ENCODE data around the gene DDX6. TPM values are rescaled to one million over a fixed set of nuclear protein-coding genes. Genes with fewer than 3 reads are reported as not detected.

Gene DDX6
- total and polyA plus RNA-seq, 10 of the 15 experiments (the other 5 are each of a cell fraction or from before 2014, with no cell fraction given), result 6.6 to 119 (median 48.8) TPM

DNA sequence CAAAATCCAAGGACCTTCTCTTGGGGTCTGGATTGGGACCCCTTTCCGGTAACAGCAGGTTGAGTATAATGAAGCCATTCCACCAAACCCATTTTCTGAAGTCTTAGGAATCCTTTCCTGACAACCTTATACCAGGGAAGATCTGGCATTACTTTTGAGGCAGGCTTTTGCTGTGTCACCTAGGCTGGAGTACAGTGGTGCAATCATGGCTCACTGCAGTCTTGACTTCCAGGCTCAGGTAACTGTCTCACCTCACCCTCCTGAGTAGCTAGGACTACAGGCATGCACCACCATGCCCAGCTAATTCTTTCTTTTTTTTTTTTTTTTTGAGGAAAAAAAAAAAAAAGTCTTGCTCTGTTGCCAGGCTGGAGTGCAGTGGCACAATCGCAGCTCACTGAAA, 55.8 kb downstream of the DDX6 start:
- H3K9ac ChIP-seq (ENCODE audit: control insufficient read depth, insufficient read depth, low read length), result no peak overlapping the region

DNA sequence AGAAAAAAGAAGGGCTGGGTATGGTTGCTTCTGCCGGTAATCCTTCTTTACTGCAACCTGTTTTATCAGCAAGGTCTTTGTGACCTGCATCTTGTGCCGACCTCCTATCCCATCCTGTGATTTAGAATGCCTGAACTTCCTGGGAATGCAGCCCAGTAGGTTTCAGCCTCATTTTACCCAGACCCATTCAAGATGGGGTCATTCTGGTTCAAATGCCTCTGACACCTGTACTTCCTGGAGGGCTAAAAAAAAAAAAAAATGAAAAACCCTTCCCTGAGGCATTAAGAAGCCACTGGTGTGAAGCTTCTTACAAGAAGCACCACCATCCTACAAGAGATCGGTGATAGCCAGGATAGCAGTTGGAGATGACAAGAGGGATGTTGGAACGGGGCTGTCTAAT, 56.9 kb downstream of the DDX6 start:
- POLR2A ChIA-PET, result no interaction called here
- Histone ChIP-seq H3K36me3 (ENCODE audit: control insufficient read depth in 2 of 2, insufficient read depth in 2 of 2, low read length in 1 of 2) (no peaks in the 10 kb centered on the region), H3K79me2 (ENCODE audit: control insufficient read depth, insufficient read depth, low read length) (no peaks in the 10 kb centered on the region), H3K9ac (ENCODE audit: control insufficient read depth, insufficient read depth, low read length) (no peak overlapping the region), H2AFZ (ENCODE audit: control insufficient read depth, low read depth, low read length) (no peak overlapping the region), H3K4me2 (ENCODE audit: control insufficient read depth, insufficient read depth) (no peak overlapping the region), H3K27ac (ENCODE audit: control insufficient read depth, insufficient read depth) (no peak overlapping the region), H3K27me3 (replicated peaks in 1 of 2; ENCODE audit: control insufficient read depth in 2 of 2, insufficient read depth in 2 of 2, low read length in 1 of 2) (no peaks in the 10 kb centered on the region), H3K4me1 (ENCODE audit: control insufficient read depth, insufficient read depth, low read length) (no peaks in the 10 kb centered on the region), H4K20me1 (ENCODE audit: control insufficient read depth, insufficient read depth) (no peaks in the 10 kb centered on the region), H3K4me3 (no peak overlapping the region), H3K9me3 (replicated peaks; ENCODE audit: control insufficient read depth, insufficient read depth, low read length) (no peaks in the 10 kb centered on the region; the same call in 2 of the 3 replicates)
- TF ChIP-seq HDAC2 (IDR thresholded peaks at IDR 0.05), result no peak
- no peak for TF ChIP-seq TCF12 (IDR thresholded peaks at IDR 0.05; ENCODE audit: low read depth, low read length)
- TF ChIP-seq TBL1XR1 (IDR thresholded peaks at IDR 0.05; ENCODE audit: low read depth, low read length), result no peak
- TF ChIP-seq, protein P1, sequence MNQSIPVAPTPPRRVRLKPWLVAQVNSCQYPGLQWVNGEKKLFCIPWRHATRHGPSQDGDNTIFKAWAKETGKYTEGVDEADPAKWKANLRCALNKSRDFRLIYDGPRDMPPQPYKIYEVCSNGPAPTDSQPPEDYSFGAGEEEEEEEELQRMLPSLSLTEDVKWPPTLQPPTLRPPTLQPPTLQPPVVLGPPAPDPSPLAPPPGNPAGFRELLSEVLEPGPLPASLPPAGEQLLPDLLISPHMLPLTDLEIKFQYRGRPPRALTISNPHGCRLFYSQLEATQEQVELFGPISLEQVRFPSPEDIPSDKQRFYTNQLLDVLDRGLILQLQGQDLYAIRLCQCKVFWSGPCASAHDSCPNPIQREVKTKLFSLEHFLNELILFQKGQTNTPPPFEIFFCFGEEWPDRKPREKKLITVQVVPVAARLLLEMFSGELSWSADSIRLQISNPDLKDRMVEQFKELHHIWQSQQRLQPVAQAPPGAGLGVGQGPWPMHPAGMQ (IDR thresholded peaks at IDR 0.05; ENCODE audit: borderline replicate concordance), result no peak
- no peak for TF ChIP-seq JUND (IDR thresholded peaks at IDR 0.05; ENCODE audit: low read depth, low read length)
- no peak for TF ChIP-seq BRCA1 (IDR thresholded peaks at IDR 0.05; ENCODE audit: low read depth, low read length)
- TF ChIP-seq, protein P2, sequence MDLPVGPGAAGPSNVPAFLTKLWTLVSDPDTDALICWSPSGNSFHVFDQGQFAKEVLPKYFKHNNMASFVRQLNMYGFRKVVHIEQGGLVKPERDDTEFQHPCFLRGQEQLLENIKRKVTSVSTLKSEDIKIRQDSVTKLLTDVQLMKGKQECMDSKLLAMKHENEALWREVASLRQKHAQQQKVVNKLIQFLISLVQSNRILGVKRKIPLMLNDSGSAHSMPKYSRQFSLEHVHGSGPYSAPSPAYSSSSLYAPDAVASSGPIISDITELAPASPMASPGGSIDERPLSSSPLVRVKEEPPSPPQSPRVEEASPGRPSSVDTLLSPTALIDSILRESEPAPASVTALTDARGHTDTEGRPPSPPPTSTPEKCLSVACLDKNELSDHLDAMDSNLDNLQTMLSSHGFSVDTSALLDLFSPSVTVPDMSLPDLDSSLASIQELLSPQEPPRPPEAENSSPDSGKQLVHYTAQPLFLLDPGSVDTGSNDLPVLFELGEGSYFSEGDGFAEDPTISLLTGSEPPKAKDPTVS (IDR thresholded peaks at IDR 0.05; ENCODE audit: low read depth, low read length), result no peak
- SMC1A ChIA-PET (ENCODE audit: uncharacterized antibody, unreplicated experiment), result no interaction called here
- CTCF ChIA-PET, result interaction anchor here (0.6 kb wide), 1 partner anchor 23 kb away, joined by 3 read pairs; no protein-coding TSS in a partner anchor
- ATAC-seq (no peak), FAIRE-seq (no peak), DNase-seq (ENCODE audit: low read depth, low spot score) (no peak)
- RAD21 ChIA-PET (ENCODE audit: unreplicated experiment), result interaction anchor here (0.9 to 1.0 kb wide), 2 partner anchors 37 to 51 kb away, joined by 3 read pairs; no protein-coding TSS in a partner anchor
- no TSS peak for BruUV-seq (replicated peaks)
- in situ Hi-C loops (cut with MboI) (no loop called here), intact Hi-C loops (cut with micrococcal nuclease; ENCODE audit: unreplicated experiment) (loop anchor here (5.0 kb wide), 1 partner anchor 37 kb away; no protein-coding TSS in a partner anchor)
- 56% methylated on average over 4 of the region's 4 CpGs for WGBS (ENCODE audit: insufficient coverage, insufficient replicate concordance, low lambda C conversion rate, missing lambda C conversion rate)

More for the DNA sequence above, 55.8 kb downstream of the DDX6 start:
- Histone ChIP-seq H2AFZ (ENCODE audit: control insufficient read depth, low read depth, low read length) (no peak overlapping the region), H3K79me2 (ENCODE audit: control insufficient read depth, insufficient read depth, low read length) (no peaks in the 10 kb centered on the region), H3K4me2 (ENCODE audit: control insufficient read depth, insufficient read depth) (no peak overlapping the region), H3K4me3 (no peak overlapping the region), H3K4me1 (ENCODE audit: control insufficient read depth, insufficient read depth, low read length) (no peaks in the 10 kb centered on the region), H3K36me3 (ENCODE audit: control insufficient read depth in 2 of 2, insufficient read depth in 2 of 2, low read length in 1 of 2) (no peaks in the 10 kb centered on the region), H3K9me3 (replicated peaks; ENCODE audit: control insufficient read depth, insufficient read depth, low read length) (no peaks in the 10 kb centered on the region; the same call in 2 of the 3 replicates), H3K27me3 (replicated peaks in 1 of 2; ENCODE audit: control insufficient read depth in 2 of 2, insufficient read depth in 2 of 2, low read length in 1 of 2) (no peaks in the 10 kb centered on the region), H3K27ac (ENCODE audit: control insufficient read depth, insufficient read depth) (no peak overlapping the region), H4K20me1 (ENCODE audit: control insufficient read depth, insufficient read depth) (no peaks in the 10 kb centered on the region)
- in situ Hi-C loops (cut with MboI) (no loop called here), intact Hi-C loops (cut with micrococcal nuclease; ENCODE audit: unreplicated experiment) (no loop called here)
- no peak for DNase-seq (ENCODE audit: low read depth, low spot score)
- CTCF ChIA-PET, result no interaction called here
- no peak for ATAC-seq
- WGBS (ENCODE audit: insufficient coverage, insufficient replicate concordance, low lambda C conversion rate, missing lambda C conversion rate), result 57% methylated on average over 2 of the region's 2 CpGs
- POLR2A ChIA-PET, result interaction anchor here (0.7 kb wide), 1 partner anchor 1408 kb away, joined by 4 read pairs; the partner anchor contains the start of gene CEP164
- no peak for FAIRE-seq
- TF ChIP-seq TARDBP (IDR thresholded peaks at IDR 0.05; ENCODE audit: borderline replicate concordance) (no peak), ETV6 (conservative IDR thresholded peaks at IDR 0.05 in 1 of 2, IDR thresholded peaks at IDR 0.05 in 1 of 2; ENCODE audit: borderline replicate concordance in 1 of 2, low read depth in 1 of 2) (no peak), ASH2L (IDR thresholded peaks at IDR 0.05; ENCODE audit: borderline replicate concordance, low read depth) (no peak), BRCA1 (IDR thresholded peaks at IDR 0.05; ENCODE audit: low read depth, low read length) (no peak), HDAC2 (IDR thresholded peaks at IDR 0.05) (no peak), CREM (IDR thresholded peaks at IDR 0.05; ENCODE audit: low read depth) (no peak), ZSCAN29 (IDR thresholded peaks at IDR 0.05) (no peak)
- TF ChIP-seq, protein P2 (IDR thresholded peaks at IDR 0.05; ENCODE audit: low read depth, low read length), result no peak
- no TSS peak for BruUV-seq (replicated peaks)
- SMC1A ChIA-PET (ENCODE audit: uncharacterized antibody, unreplicated experiment), result no interaction called here
- RAD21 ChIA-PET (ENCODE audit: unreplicated experiment), result interaction anchor here (0.9 kb wide), 1 partner anchor 50 kb away, joined by 3 read pairs; no protein-coding TSS in a partner anchor
